Heart left ventricle (tissue), 16 donors: ENCODE measurements around the gene SLC6A11. TPM values are rescaled to one million over a fixed set of nuclear protein-coding genes. Genes with fewer than 3 reads are reported as not detected.

Experiments
- ATAC-seq, 4 donors: fragments of 200-7000 bp; cut with Tn5 transposase; one replicate each; pipeline ENCODE4 v1.9.1; 2020 to 2022; ENCODE audit warnings: moderate library complexity in 4 of 4, mild to moderate bottlenecking in 3 of 4, moderate number of reproducible peaks in 1 of 4
- DNase-seq, 5 donors: peaks; one replicate each; pipeline ENCODE4 v3.0.0-alpha.2; 2020
- H3K27ac ChIP-seq, 12 donors: fragments of 200-600 bp; sonication (generic) in 4 of 12; one replicate each; pipeline versions ENCODE4 v1.5.0 to v1.8.0; 2016 to 2022; ENCODE audit warnings: mild to moderate bottlenecking in 2 of 12
- H3K27me3 ChIP-seq, 9 donors: fragments of 200-600 bp; sonication (generic) in 2 of 9; one replicate each; pipeline versions ENCODE4 v1.5.1 to v1.8.0; 2016 to 2022; ENCODE audit warnings: mild to moderate bottlenecking in 3 of 9
- H3K36me3 ChIP-seq, 9 donors: fragments of 200-600 bp; sonication (generic) in 2 of 9; one replicate each; pipeline versions ENCODE4 v1.5.0 to v1.8.0; 2018 to 2022; ENCODE audit warnings: mild to moderate bottlenecking in 2 of 9
- H3K4me1 ChIP-seq, 12 donors: fragments of 200-600 bp; sonication (generic) in 4 of 12; one replicate each; pipeline versions ENCODE4 v1.5.0 to v1.8.0; 2016 to 2022; ENCODE audit warnings: mild to moderate bottlenecking in 3 of 12
- H3K4me3 ChIP-seq, 12 donors: fragments of 200-600 bp; sonication (generic) in 4 of 12; one replicate each; pipeline versions ENCODE4 v1.5.0 to v1.8.0; 2017 to 2022; ENCODE audit warnings: mild to moderate bottlenecking in 9 of 12, moderate library complexity in 4 of 12
- H3K9me3 ChIP-seq, 12 donors: fragments of 200-600 bp; sonication (generic) in 4 of 12; one replicate each; pipeline versions ENCODE4 v1.5.0 to v1.8.0; 2016 to 2022; ENCODE audit warnings: mild to moderate bottlenecking in 1 of 12
- CTCF ChIP-seq, 12 donors: fragments of 200-600 bp; sonication (generic) in 4 of 12; IDR thresholded peaks; one replicate each; pipeline versions ENCODE4 v1.5.0 to v1.8.0; 2018 to 2022; ENCODE audit warnings: antibody characterized with exemption in 12 of 12, mild to moderate bottlenecking in 5 of 12
- POLR2A ChIP-seq, 2 donors: fragments of 450-650 bp; IDR thresholded peaks; one replicate each; pipeline ENCODE4 v1.6.1; 2017; ENCODE audit warnings: antibody characterized with exemption in 2 of 2, mild to moderate bottlenecking in 2 of 2, moderate library complexity in 2 of 2
- WGBS, 4 donors: extraction: QIAGEN DNeasy Blood & Tissue Kit in 2 of 4; methylation state at CpG; one replicate each; pipeline versions ENCODE4 v1.1.5 to v1.1.7; 2013 to 2018; 5-methylcytosine and 5-hydroxymethylcytosine counted together
- intact Hi-C, 10 donors: fragments of 100-400 bp; cut with DNase I; formaldehyde crosslinking; loops; one replicate each; pipeline versions ENCODE4 v1.11.1 to v1.14.2; 2022
- polyA plus RNA-seq, 2 donors: library from polyadenylated mRNA; stranded (reverse); fragments of 200-250 nt; gene quantifications; one replicate each; pipeline ENCODE4 v1.2.3, GENCODE V29; 2013
- total RNA-seq, 9 donors: library from RNA; depleted of rRNA in 2 of 9; stranded (reverse); fragments of >200 nt in 2 of 9; fragmentation: NEBNext Ultra II Directional in 3 of 9; extraction: Animal tissue kit (Norgen Biotek cat#: 25700) in 3 of 9; gene quantifications; one replicate each; pipeline versions ENCODE4 v1.1.0 to v1.2.4, GENCODE V29; 2016 to 2023
- donor health status: ischemic (EF 13 %, LVEDD 7.1; RV severe dilation, severe dysfunction).
- donor health status: healthy with polysubstance abuse.
- donor health status: DM: no; HTN: yes; CAD: no.
- donor health status: DM: no; HTN: no; CAD: no.
- donor health status: ischemic (EF 25% LVEDD 6.9; RV normal size, moderate dysfunction).
- donor health status: ischemic (EF 25% LVEDD 5.7; RV mildly dilated, moderate dysfunction).
- donor health status: healthy.
- donor health status: DM: yes; HTN: yes; CAD: no.
- donor health status: ischemic (EF 35%, LVEDD 5.7; RV mildly dilated, moderate dysfunction).
- donor health status: nonischemic (EF 11% LVEDD 7.7; RV severe dilation, severe dysfunction).
- donor health status: DM: yes; HTN: yes; CAD: no.
- donor health status: PGD.
- donor health status: ischemic (EF 29% LVEDD 5.4; RV normal size, mild dysfunction).
- donor health status: nonischemic (EF 23%, LVEDD 6.1; RV moderate dilation, normal function).

The SLC6A11 gene
- total and polyA plus RNA-seq, 11 donors: not detected

GRCh38 chr3:10978956-10979355, 162.9 kb downstream of the SLC6A11 start:
- peaks cover 0 to 5% (median 0%) of the 10 kb centered on the region in 12 donors for H3K9me3 ChIP-seq
- intact Hi-C loops: no loop called here
- H3K4me3 ChIP-seq: no peak overlapping the region
- ATAC-seq (no peak), DNase-seq (peak in 1 of 5 donors; percentile 2)
- H3K27me3 ChIP-seq: peaks cover 0 to 8% (median 0%) of the 10 kb centered on the region in 9 donors
- H3K4me1 ChIP-seq: peaks cover 0 to 25% (median 16%) of the 10 kb centered on the region in 12 donors
- H3K36me3 ChIP-seq: no peaks in the 10 kb centered on the region
- TF ChIP-seq CTCF (IDR thresholded peaks at IDR 0.05) (no peak), POLR2A (IDR thresholded peaks at IDR 0.05) (no peak)
- WGBS, 4 donors: 93 to 96% (median 95%) methylated on average over 7 of the region's 7 CpGs
- no peak overlapping the region for H3K27ac ChIP-seq

GRCh38 chr3:10980312-10980711, 164.3 kb downstream of the SLC6A11 start:
- no peak for DNase-seq
- WGBS, 4 donors: 25 to 56% (median 33%) methylated on average over 7 of the region's 7 CpGs
- no peak overlapping the region for H3K4me3 ChIP-seq
- intact Hi-C loops: loop anchor here in 5 of 10 donors (2.0 to 5.0 kb wide), 2 partner anchors 30 to 33 kb away; no protein-coding TSS in a partner anchor
- ATAC-seq: no peak
- TF ChIP-seq CTCF (IDR thresholded peaks at IDR 0.05): no peak
- no peak for TF ChIP-seq POLR2A (IDR thresholded peaks at IDR 0.05)
- H3K4me1 ChIP-seq: peaks cover 0 to 25% (median 16%) of the 10 kb centered on the region in 12 donors
- peaks cover 0 to 5% (median 0%) of the 10 kb centered on the region in 12 donors for H3K9me3 ChIP-seq
- no peaks in the 10 kb centered on the region for H3K36me3 ChIP-seq
- no peak overlapping the region for H3K27ac ChIP-seq
- H3K27me3 ChIP-seq: peaks cover 0 to 4% (median 0%) of the 10 kb centered on the region in 9 donors

GRCh38 chr3:10981031-10981430, 165.0 kb downstream of the SLC6A11 start:
- intact Hi-C loops: loop anchor here in 5 of 10 donors (2.0 to 5.0 kb wide), 2 partner anchors 30 to 34 kb away; no protein-coding TSS in a partner anchor
- Histone ChIP-seq H3K27ac (no peak overlapping the region), H3K9me3 (peaks cover 0 to 5% (median 0%) of the 10 kb centered on the region in 12 donors), H3K36me3 (no peaks in the 10 kb centered on the region), H3K4me1 (peaks cover 0 to 25% (median 16%) of the 10 kb centered on the region in 12 donors), H3K27me3 (peaks cover 0 to 4% (median 0%) of the 10 kb centered on the region in 9 donors), H3K4me3 (no peak overlapping the region)
- TF ChIP-seq CTCF (IDR thresholded peaks at IDR 0.05): no peak
- TF ChIP-seq POLR2A (IDR thresholded peaks at IDR 0.05): no peak
- no peak for ATAC-seq
- 60 to 82% (median 69%) methylated on average over 3 of the region's 3 CpGs for WGBS, 4 donors
- DNase-seq: no peak

GRCh38 chr3:10981961-10982360, 165.9 kb downstream of the SLC6A11 start:
- intact Hi-C loops: loop anchor here in 5 of 10 donors (2.0 to 5.0 kb wide), 2 partner anchors 31 to 35 kb away; no protein-coding TSS in a partner anchor
- 21 to 28% (median 23%) methylated on average over 5 of the region's 5 CpGs for WGBS, 4 donors

More at GRCh38 chr3:10981961-10982360, 165.9 kb downstream of the SLC6A11 start:
- no peaks in the 10 kb centered on the region for H3K36me3 ChIP-seq
- no peak for TF ChIP-seq POLR2A (IDR thresholded peaks at IDR 0.05)
- TF ChIP-seq CTCF (IDR thresholded peaks at IDR 0.05): no peak
- no peak overlapping the region for H3K27ac ChIP-seq
- ATAC-seq (peak in 3 of 4 donors; percentile 16 to 22 (median 16)), DNase-seq (no peak)
- H3K4me3 ChIP-seq: no peak overlapping the region
- H3K9me3 ChIP-seq: peaks cover 0 to 5% (median 0%) of the 10 kb centered on the region in 12 donors
- peaks cover 0 to 4% (median 0%) of the 10 kb centered on the region in 9 donors for H3K27me3 ChIP-seq
- peaks cover 0 to 25% (median 16%) of the 10 kb centered on the region in 12 donors for H3K4me1 ChIP-seq
